NCI-H1092 treated with DMSO at 0.1 percent for 48 hours (cell line): Measurements from ENCODE around the gene FBXO38.

ENCODE experiments used
- DNase-seq: peaks from one replicate; lab custom pipeline; 2025; lab: John Stamatoyannopoulos, UW

Gene FBXO38, protein sequence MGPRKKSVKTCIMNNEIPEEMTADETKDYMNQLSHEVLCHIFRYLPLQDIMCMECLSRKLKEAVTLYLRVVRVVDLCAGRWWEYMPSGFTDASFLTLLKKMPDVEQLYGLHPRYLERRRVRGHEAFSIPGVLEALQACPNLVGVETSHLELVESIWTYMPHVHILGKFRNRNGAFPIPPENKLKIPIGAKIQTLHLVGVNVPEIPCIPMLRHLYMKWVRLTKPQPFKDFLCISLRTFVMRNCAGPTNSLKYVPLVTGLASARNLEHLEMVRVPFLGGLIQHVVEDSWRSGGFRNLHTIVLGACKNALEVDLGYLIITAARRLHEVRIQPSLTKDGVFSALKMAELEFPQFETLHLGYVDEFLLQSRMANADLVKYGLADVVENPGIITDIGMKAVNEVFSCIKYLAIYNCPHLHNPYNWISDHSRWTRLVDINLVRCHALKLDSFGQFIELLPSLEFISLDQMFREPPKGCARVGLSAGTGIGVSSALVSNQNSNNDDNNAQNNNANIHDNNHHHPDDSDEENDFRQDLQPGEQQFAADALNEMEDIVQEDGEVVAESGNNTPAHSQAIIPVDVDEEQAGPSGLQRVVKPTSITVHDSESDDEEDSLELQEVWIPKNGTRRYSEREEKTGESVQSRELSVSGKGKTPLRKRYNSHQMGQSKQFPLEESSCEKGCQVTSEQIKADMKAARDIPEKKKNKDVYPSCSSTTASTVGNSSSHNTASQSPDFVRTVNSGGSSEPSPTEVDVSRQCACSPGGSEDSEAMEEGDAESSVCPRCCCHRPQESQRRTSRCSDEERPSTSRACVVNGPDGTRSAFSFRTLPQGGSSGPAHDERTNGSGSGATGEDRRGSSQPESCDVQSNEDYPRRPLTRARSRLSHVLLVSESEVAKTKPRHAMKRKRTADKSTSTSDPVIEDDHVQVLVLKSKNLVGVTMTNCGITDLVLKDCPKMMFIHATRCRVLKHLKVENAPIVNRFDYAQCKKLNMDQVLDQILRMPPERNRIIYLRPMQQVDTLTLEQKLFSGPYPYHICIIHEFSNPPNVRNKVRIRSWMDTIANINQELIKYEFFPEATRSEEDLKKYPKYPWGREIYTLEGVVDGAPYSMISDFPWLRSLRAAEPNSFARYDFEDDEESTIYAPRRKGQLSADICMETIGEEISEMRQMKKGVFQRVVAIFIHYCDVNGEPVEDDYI

DNA sequence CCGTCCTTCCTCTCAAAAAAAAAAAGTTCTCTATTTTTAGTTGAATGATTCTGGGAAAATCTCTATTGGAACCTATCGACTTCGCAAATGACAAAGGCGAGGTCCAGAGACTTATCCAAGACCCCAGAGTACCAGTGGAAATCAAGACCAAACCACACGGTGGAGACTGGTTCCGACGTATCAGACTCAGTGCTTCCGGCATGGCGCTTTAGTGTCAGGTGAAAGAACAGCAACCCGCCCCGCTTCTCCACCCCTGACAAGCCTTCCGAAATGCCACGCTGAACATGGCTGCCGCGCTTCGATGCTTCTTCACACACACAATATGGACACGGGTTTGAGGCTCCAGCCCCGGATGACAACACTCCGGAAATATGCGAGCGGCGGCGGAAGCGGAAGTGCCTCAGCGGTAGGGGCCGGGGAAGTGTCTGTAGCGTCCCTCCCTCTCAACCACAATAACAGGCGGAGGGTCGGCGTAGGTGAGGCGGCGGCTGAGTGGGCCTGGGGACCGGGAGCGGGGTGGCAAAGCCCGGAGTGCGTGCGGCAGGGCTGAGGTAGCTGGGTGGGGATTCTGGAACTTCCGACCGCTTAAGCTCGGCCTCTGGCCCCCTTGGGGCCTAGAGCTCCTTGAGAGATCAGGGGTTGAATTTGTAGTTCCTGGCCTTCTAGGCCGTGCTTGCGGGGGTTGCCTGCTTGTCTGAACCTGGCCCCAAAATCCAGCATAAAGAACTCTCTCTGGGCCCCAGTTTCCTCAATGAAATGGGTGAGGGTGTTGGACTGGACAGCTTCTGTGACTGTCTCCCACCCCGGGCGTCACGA, at the start of gene FBXO38:
TSS of gene FBXO38 (plus strand) at position 395 of the 816 bp plus-strand sequence. CDS start 10,819 bp downstream, outside the sequence.
- DNase-seq, result peak; percentile 95

- no peak for DNase-seq
Observed at GRCh38 chr5:148335259-148335658, 48.5 kb upstream of the FBXO38 start, which contains the start of gene SPINK9. SPINK9 (plus strand) TSS chr5:148335559; CDS start chr5:148335614, 55 bp downstream.

DNA sequence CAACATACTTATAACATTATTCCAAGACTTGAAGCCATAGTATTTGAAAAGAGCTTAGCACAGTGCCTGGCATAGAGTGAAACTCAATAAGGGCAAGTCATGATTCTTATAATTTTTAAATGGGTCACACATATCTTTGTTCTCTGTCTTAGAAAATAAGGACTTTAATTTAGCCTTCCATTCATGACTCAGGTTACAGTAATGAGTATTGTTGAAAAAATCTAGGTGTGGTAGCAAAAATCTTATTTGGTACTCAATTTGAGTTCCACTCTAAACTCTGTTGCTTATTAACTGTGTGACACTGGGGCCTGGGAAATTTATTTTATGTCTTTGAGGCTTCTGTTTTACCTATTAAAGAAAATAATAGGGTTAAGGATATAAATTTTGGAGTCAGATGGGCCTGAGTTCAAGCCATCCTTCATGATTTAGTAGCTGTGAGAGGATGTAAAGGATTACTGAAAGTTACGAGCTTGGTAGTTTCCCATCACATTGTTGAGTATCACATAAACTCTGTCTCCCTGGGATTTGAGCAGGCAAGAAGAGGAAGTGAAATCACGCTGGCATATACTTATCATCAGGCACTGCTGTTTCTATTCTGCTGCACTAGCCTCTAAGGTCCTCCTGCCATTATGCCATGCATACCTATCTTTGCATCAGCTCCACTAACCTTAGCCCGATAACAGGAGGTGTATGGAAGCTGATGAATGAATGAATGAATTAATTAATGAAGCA, 46.9 kb upstream of the FBXO38 start:
- no peak for DNase-seq

DNA sequence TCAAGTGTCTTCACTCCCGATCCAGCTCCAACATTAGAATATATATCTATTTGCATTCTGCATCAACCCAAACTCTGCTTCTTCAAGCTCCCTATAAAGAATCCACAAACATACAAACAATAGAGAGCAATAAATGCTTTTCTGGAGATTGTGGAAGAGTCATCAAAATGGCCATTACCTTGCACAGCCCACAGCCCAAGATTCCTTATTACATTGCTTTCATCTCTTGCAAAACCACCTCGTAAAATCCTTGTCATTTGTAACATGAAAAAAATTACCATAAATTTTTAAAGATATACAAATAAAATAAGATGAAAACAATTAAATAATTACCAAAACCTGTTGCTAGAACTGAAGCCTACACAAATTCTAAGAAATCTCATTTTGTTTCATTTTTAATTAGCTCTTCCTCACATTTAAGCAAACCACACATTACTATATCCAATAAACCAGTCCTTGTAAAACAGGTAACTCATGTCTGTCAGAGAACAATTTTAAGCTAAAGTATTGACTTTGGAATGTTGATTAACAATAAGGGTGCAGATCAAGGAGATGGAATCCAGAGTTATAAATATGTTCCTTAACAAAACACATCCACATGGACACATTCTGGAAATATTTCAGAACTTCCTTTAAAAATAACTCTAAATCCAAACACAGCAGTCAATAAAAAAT, 41.2 kb upstream of the FBXO38 start:
- no peak for DNase-seq

- no peak for DNase-seq
Observed at GRCh38 chr5:148343046-148343407, 40.7 kb upstream of the FBXO38 start.

DNA sequence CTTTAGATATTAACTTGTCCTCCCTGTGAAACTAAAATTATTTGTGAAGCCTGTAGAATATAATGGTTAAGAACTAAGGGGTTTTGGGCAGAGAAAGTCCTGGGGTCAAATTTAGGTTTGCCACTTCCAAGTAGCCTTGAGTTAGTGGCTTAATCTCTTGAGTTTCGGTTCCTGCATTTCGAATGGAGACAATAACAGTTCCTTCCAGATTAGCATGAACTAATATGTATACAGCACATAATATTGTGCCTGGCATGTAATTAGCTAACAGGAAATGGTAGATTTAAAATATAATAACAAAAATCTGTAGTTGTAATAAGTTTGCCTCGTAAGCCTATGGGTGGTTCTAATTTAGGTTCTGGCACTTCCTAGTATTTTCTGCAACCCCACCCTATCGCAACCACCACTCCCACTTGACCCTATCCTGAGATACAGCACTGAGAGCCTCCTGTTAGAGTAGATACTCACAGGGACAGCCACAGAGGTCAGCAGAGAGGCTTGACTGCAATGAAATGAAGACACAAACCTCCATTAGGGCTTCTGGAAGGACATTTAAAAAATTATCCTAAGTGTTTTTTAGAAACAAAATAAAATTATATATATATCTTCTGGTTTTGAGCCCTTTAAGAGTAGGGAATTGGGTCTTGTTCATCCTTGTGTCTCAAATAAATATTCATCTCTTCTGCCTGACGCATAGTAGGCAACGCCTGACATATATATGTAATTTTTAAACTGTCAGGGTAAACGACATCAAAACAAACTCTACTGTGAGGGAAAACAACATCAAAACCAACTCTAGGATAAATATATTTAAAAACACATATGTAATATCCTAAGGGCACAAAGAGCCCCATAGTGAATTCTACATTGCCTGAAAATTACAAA, 39.9 kb upstream of the FBXO38 start:
- no peak for DNase-seq

- DNase-seq, result no peak
Observed at GRCh38 chr5:148347706-148348105, 36.1 kb upstream of the FBXO38 start.

- no peak for DNase-seq
Observed at GRCh38 chr5:148352696-148353095, 31.1 kb upstream of the FBXO38 start.

GRCh38 chr5:148353634-148354033, 30.1 kb upstream of the FBXO38 start:
- no peak for DNase-seq

- no peak for DNase-seq
Observed at GRCh38 chr5:148364343-148364742, 19.4 kb upstream of the FBXO38 start.

- DNase-seq, result no peak
Observed at GRCh38 chr5:148368299-148368698, 15.5 kb upstream of the FBXO38 start.

GRCh38 chr5:148372166-148372725, 11.5 kb upstream of the FBXO38 start:
- no peak for DNase-seq

DNA sequence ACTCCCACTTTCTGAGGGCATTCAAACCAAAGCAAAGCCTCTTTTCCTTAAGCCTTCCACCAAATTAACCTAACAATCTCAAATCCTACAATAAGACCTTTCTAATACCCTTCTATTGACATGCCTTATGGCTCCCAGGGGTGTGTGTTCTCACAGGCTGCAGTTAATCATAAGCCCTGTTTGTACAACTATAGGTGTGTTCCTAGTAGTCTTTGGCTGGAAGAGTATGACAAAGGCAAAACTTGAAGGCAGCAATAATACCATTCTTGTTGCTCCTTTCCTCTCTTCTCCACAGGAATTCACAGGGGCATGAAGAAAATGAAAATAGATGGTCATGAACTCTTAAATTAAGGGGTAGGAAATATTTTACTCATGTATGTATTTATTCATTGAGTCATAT, 10.9 kb upstream of the FBXO38 start:
- DNase-seq, result no peak

- peak; percentile 12 for DNase-seq
Observed at GRCh38 chr5:148374690-148375360, 8.9 kb upstream of the FBXO38 start.

DNA sequence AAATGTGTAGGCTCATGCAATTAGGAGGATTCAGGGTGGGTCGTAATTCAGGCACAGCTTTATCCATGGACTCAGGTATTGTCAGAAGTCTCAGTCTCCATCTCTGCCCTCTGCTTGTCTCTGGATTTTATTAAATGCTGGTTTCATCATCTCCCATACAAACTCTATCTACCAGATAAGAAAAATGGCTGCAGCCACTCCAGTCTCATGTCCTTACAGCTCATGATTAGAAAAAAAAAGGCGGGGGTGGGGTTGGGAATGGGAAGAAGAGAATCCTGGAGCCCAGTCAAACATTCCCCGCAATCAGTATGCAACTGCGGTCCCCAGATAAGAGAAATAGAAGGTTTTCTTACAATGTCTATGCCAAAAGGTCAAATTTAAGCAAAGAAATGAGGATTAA, 7.6 kb upstream of the FBXO38 start:
- DNase-seq, result no peak

- DNase-seq, result no peak
Observed at GRCh38 chr5:148378670-148379069, 5.1 kb upstream of the FBXO38 start.

- DNase-seq, result no peak
Observed at GRCh38 chr5:148379340-148379739, 4.4 kb upstream of the FBXO38 start.

GRCh38 chr5:148381906-148382305, 1.9 kb upstream of the FBXO38 start:
- DNase-seq, result no peak
